NCI-H345 treated with DMSO at 0.1 percent for 48 hours (cell line): ENCODE measurements around the gene GALM.
"Not testable (repeated sequence)": the region's sequence is repeated elsewhere in the genome, so short reads cannot be mapped to it uniquely, and the experiment has no call there.

Source experiments
- DNase-seq: peaks from one replicate; lab custom pipeline; 2025; ENCODE audit not compliant: unreplicated experiment; lab: John Stamatoyannopoulos, UW

GALM gene

GRCh38 chr2:38755891-38756290, 90.0 kb downstream of the GALM start:
- DNase-seq, result not testable (repeated sequence)

GRCh38 chr2:38763228-38763627, 97.3 kb downstream of the GALM start:
- DNase-seq, result no peak

GRCh38 chr2:38763728-38764127, 97.8 kb downstream of the GALM start:
- no peak for DNase-seq

GRCh38 chr2:38765149-38765548, 99.2 kb downstream of the GALM start:
- DNase-seq, result no peak

- no peak for DNase-seq
Measured at GRCh38 chr2:38765551-38765950, 99.6 kb downstream of the GALM start.

- DNase-seq, result no peak
Measured at GRCh38 chr2:38771632-38772031, 105.7 kb downstream of the GALM start.

GRCh38 chr2:38775097-38775920, 109.4 kb downstream of the GALM start:
- no peak for DNase-seq

GRCh38 chr2:38775921-38776225, 110.0 kb downstream of the GALM start:
- no peak for DNase-seq

GRCh38 chr2:38776531-38776930, 110.6 kb downstream of the GALM start:
- DNase-seq, result no peak

- DNase-seq, result no peak
Measured at GRCh38 chr2:38778687-38779082, 112.8 kb downstream of the GALM start.

- no peak for DNase-seq
Measured at GRCh38 chr2:38783586-38783985, 117.7 kb downstream of the GALM start.
